Loucy (cell line): ENCODE results near the gene SORCS2.

ENCODE experiments used
- EZH2phosphoT487 ChIP-seq: fragments of 200-600 bp; IDR thresholded peaks from 2 replicates; pipeline ENCODE4 v1.6.1; 2018; ENCODE audit warnings: antibody characterized with exemption, mild to moderate bottlenecking, moderate library complexity, borderline replicate concordance
- TF ChIP-seq, protein P1 (sequence below): fragments of 200-600 bp; sonication (generic); conservative IDR thresholded peaks from 2 replicates; pipeline ENCODE4 v1.5.1; 2014; ENCODE audit warnings: mild to moderate bottlenecking, antibody characterized with exemption, low read length

DNA sequence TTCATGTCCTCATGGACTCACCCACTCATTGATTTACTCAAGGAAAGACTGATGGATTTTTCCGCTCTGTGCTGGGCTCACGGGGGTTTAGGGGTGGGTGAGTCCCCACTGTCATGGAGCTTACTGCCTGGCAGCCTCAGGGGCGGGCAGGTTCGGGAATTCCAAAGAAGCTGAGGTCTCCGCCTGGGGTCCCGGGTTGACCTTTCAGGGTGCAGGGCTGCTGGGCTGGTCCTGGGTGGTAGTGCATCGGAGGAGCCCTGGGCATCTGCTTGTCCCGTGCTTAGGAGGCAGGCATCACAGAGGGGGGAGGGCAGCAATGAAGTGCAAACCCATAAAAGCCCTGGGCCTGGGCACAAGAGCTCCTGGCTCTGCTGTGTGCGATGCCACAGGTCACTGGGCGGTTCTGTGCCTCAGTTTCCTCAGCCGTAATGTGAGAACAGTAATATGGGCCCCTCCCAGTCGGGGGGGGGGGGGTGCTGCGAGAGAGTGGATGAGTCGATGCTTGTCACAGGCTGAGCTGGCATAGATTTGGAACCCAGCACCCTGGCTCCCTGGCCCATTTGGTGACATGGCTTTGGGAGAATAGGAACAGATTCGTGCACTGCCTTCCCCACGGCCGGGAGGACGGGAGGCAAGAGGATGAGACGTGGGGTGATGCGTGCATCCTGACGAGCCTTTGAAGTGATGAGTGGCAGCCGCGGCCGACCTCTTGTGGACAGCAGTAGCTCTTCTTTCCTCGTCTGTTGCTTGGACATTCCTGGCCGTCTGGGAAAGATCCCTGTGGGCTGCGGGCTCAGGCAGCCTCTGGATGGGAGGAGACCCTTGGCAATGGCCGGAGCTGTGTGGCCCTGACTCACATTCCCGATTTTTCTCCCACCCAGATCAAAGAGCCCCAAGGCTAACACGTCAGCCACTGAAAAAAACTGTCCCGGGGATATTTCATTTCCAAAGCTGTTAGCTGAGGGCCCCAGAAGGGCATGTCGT, 200.4 kb downstream of the SORCS2 start:
- TF ChIP-seq, protein P1, sequence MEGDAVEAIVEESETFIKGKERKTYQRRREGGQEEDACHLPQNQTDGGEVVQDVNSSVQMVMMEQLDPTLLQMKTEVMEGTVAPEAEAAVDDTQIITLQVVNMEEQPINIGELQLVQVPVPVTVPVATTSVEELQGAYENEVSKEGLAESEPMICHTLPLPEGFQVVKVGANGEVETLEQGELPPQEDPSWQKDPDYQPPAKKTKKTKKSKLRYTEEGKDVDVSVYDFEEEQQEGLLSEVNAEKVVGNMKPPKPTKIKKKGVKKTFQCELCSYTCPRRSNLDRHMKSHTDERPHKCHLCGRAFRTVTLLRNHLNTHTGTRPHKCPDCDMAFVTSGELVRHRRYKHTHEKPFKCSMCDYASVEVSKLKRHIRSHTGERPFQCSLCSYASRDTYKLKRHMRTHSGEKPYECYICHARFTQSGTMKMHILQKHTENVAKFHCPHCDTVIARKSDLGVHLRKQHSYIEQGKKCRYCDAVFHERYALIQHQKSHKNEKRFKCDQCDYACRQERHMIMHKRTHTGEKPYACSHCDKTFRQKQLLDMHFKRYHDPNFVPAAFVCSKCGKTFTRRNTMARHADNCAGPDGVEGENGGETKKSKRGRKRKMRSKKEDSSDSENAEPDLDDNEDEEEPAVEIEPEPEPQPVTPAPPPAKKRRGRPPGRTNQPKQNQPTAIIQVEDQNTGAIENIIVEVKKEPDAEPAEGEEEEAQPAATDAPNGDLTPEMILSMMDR: no peak
- no peak for TF ChIP-seq EZH2phosphoT487
